ENCODE measurements around the gene PSG4. TPM values are rescaled to one million over a fixed set of nuclear protein-coding genes. Genes with fewer than 3 reads are reported as not detected.
A peak's percentile ranks its signal among the peaks of the same experiment; 100 is the strongest.
"Not testable (repeated sequence)": the region's sequence is repeated elsewhere in the genome, so short reads cannot be mapped to it uniquely, and the experiment has no call there.

PSG4 gene
- under 1 TPM in 2 of 4 donors, not detected in 2; 0.35 to 0.41 TPM for total RNA-seq

DNA sequence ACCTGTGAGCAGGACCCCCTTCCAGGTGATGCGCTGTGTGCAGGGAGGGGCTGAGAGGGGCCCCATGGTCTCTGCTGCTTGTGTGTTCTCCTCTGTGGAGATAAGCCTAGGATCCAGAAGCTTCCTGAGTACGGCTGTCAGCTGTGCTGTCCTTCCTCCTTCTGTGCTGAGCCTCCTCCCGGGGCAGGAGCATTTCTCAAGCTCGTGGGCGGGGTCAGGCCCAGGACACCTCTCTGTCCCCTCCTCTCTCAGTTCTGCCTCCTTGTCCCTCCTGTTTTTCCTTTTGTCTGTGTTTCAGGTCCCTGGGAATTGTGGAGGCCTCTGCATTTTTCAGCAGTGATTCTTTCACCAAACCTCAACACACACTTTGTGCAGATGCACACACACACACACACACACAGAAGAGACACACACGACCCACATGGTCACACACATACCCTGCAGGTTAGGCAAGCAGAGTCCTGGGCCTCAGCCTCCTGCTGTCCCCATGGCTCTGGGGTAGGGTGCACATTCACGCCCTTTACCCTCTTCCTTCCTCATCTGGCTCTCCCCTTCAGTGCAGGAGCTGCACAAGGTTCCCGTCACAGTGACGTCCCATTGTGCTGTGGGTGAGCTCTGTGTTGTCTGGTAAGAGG is at the start of gene PSG4:
Gene PSG4 (minus strand): TSS at position 168 of the 635 bp plus-strand sequence. CDS start 102 bp downstream, at position 66.
- H3K27ac ChIP-seq; DNase-seq; H3K9me3 ChIP-seq; H3K27me3 ChIP-seq; H3K4me3 ChIP-seq; H3K36me3 ChIP-seq; intact Hi-C loops (cut with DNase I): not testable (repeated sequence)
- WGBS, 2 donors, result 41 to 46% methylated on average over 7 to 9 of the region's 9 CpGs
- H3K4me1 ChIP-seq, result peaks cover 0 to 25% (median 5%) of the 10 kb centered on the region in 3 donors

DNA sequence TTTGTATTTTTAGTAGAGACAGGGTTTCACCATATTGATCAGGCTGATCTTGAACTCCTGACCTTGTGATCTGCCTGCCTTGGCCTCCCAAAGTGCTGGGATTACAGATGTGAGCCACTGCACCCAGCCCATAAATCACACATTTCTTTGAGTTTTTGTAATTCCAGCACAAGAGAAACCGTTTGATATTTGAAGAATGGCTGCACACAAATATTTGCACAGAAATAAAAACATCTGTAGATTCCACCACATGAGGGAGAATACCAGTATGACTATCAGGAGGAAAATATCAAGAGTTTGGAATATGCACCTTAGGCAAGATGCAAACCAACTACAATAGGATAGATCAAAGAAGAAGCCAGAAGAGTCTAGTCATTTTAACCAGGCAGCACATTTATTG is 46.0 kb upstream of the PSG4 start:
- H3K4me1 ChIP-seq; H3K27me3 ChIP-seq; H3K4me3 ChIP-seq; intact Hi-C loops (cut with DNase I); H3K36me3 ChIP-seq; H3K9me3 ChIP-seq; DNase-seq; H3K27ac ChIP-seq: not testable (repeated sequence)
- 10 to 33% methylated on average over 1 of the region's 1 CpG for WGBS, 2 donors

DNA sequence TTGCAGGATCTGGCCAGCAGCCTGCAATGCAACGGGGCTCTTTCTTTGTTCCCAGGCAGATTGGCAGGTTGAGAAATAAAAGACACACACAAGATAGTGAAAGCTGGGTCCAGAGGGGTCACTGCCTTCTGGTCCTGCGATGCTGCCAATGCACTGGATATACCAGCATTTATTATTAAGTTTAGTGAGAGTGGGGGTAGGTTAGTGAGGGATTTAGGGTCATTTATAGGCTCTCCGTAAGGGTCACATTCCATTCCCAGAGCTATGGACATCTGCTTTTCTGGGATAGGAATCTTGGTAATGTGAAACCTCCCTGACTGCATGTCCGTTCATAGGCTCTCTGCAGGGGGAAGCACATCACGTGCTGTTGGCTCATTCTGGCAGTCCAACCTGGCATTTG is 44.9 kb upstream of the PSG4 start:
- H3K4me1 ChIP-seq; H3K4me3 ChIP-seq; H3K27ac ChIP-seq; DNase-seq; intact Hi-C loops (cut with DNase I); H3K9me3 ChIP-seq; H3K27me3 ChIP-seq; H3K36me3 ChIP-seq: not testable (repeated sequence)
- WGBS, 2 donors, result 15 to 52% methylated on average over 4 to 5 of the region's 5 CpGs

DNA sequence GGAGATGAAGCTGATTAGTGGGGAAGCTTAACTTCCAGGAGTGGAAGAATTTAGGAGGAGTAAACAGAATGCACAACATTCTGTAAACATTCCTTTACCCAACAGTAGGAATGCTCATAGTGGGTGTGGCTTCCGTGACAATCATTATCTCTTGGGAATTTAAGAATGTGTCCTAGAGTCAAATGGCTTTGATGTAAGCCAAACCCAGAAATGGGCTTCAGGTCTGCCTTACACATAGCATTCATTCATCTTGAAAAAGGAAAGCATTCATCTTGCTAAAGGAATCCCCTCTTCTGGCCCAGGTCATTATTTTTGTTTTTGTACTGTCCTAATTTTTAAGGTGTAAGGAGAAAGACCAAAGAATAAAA is 43.2 kb upstream of the PSG4 start:
- H3K27ac ChIP-seq; H3K9me3 ChIP-seq; DNase-seq; H3K27me3 ChIP-seq; H3K36me3 ChIP-seq; H3K4me3 ChIP-seq; H3K4me1 ChIP-seq; intact Hi-C loops (cut with DNase I): not testable (repeated sequence)
- WGBS, 2 donors, result 85 to 90% methylated on average over 1 of the region's 1 CpG

DNA sequence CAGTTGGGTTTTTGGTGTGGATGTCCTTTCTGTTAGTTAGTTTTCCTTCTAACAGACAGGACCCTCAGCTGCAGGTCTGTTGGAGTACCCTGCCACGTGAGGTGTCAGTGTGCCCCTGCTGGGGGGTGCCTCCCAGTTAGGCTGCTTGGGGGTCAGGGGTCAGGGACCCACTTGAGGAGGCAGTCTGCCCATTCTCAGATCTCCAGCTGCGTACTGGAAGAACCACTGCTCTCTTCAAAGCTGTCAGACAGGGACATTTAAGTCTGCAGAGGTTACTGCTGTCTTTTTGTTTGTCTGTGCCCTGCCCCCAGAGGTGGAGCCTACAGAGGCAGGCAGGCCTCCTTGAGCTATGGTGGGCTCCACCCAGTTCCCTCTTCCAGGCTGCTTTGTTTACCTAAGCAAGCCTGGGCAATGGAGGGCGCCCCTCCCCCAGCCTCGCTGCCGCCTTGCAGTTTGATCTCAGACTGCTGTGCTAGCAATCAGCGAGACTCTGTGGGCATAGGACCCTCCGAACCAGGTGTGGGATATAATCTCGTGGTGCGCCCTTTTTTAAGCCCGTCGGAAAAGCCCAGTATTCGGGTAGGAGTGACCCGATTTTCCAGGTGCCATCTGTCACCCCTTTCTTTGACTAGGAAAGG is 41.9 kb upstream of the PSG4 start:
- H3K27ac ChIP-seq; DNase-seq; H3K4me3 ChIP-seq; H3K36me3 ChIP-seq; H3K27me3 ChIP-seq; H3K9me3 ChIP-seq; intact Hi-C loops (cut with DNase I); H3K4me1 ChIP-seq: not testable (repeated sequence)
- 78% methylated on average over 11 of the region's 13 CpGs; no CpG with 5 or more reads in 1 of the 2 donors for WGBS, 2 donors

DNA sequence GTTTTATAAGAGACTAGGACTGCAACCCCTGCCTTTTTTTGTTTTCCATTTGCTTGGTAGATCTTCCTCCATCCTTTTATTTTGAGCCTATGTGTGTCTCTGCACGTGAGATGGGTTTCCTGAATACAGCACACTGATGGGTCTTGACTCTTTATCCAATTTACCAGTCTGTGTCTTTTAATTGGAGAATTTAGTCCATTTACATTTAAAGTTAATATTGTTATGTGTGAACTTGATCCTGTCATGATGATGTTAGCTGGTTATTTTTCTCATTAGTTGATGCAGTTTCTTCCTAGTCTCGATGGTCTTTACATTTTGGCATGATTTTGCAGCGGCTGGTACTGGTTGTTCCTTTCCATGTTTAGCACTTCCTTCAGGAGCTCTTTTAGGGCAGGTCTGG is 40.4 kb upstream of the PSG4 start:
- intact Hi-C loops (cut with DNase I); DNase-seq: not testable (repeated sequence)
- 59 to 88% methylated on average over 3 of the region's 3 CpGs for WGBS, 2 donors

DNA sequence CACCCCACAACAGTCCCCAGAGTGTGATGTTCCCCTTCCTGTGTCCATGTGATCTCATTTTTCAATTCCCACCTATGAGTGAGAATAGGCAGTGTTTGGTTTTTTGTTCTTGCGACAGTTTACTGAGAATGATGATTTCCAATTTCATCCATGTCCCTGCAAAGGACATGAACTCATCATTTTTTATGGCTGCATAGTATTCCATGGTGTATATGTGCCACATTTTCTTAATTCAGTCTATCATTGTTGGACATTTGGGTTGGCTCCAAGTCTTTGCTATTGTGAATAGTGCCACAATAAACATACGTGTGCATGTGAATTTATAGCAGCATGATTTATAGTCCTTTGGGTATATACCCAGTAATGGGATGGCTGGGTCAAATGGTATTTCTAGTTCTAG is 36.8 kb upstream of the PSG4 start:
- intact Hi-C loops (cut with DNase I); H3K36me3 ChIP-seq; H3K27me3 ChIP-seq; DNase-seq; H3K9me3 ChIP-seq; H3K4me3 ChIP-seq; H3K27ac ChIP-seq; H3K4me1 ChIP-seq: not testable (repeated sequence)
- 86 to 89% methylated on average over 2 of the region's 2 CpGs for WGBS, 2 donors

More for the DNA sequence above, 40.4 kb upstream of the PSG4 start:
- H3K4me1 ChIP-seq, H3K27me3 ChIP-seq, H3K4me3 ChIP-seq, H3K36me3 ChIP-seq, H3K9me3 ChIP-seq, H3K27ac ChIP-seq: not testable (repeated sequence)

DNA sequence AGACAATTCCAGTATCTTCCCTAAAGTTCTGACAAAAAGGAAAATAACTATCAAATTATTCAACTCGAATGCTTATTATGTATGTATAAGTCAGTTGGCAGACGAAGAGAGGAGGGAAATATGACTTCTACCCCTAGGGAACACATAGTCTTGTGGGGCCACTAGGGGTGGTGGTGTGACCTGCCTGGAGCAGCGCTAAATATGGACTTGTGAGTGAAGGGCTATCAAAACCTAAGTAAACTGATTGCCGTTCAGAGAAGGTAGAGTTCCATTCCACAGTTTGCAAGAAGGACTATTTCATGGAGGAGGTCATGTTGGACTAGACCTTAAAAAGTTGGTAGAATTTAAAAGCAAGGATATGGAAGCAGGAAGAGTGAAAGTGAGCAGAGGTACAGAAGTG is 32.8 kb upstream of the PSG4 start:
- 54 to 79% methylated on average over 4 of the region's 4 CpGs for WGBS, 2 donors
- H3K4me3 ChIP-seq; DNase-seq; H3K9me3 ChIP-seq; intact Hi-C loops (cut with DNase I); H3K36me3 ChIP-seq; H3K27ac ChIP-seq; H3K4me1 ChIP-seq; H3K27me3 ChIP-seq: not testable (repeated sequence)

DNA sequence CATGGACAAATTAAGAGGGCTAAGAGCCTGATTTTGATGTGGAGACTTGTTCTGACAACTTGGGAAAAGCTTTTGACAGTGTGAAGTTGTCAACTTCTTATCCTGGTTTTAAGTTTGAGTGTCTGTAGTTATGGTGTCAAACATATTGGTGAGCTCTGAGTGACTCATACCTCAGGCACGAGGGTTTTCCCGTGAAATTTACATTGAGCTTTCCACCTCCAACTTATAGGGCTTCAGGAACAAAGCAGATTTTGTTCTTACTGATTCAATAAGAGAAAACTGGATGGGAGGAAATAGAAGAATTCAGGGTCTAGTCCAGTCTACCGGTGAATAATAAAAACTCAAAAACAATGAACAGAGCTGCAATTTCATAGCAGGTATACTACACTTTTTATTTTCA is 30.2 kb upstream of the PSG4 start:
- DNase-seq; H3K4me1 ChIP-seq; H3K9me3 ChIP-seq; H3K4me3 ChIP-seq; H3K27ac ChIP-seq; H3K36me3 ChIP-seq; H3K27me3 ChIP-seq; intact Hi-C loops (cut with DNase I): not testable (repeated sequence)
- WGBS, 2 donors, result 46 to 51% methylated on average over 3 of the region's 3 CpGs

DNA sequence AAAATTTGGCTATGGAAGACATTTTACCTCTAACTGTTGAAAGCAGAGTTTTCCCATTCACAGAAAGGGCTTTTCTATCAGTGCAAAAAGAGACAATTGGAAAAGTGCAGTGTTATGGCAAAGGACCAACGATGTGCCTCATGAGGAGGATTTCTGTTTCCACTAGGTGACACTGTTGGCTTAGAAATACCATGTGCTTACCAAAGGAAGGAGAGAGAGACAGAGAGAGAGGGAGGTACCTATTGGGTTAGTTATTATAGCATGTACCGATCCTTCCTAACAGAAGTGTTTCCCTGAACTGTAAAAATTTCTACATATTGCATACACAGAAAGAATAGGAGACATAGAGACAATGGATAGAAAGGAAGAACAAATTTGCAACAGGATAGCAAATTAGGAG is 23.9 kb upstream of the PSG4 start:
- no peaks in the 10 kb centered on the region for H3K4me1 ChIP-seq
- H3K36me3 ChIP-seq, result no peaks in the 10 kb centered on the region
- TF ChIP-seq, protein P1, sequence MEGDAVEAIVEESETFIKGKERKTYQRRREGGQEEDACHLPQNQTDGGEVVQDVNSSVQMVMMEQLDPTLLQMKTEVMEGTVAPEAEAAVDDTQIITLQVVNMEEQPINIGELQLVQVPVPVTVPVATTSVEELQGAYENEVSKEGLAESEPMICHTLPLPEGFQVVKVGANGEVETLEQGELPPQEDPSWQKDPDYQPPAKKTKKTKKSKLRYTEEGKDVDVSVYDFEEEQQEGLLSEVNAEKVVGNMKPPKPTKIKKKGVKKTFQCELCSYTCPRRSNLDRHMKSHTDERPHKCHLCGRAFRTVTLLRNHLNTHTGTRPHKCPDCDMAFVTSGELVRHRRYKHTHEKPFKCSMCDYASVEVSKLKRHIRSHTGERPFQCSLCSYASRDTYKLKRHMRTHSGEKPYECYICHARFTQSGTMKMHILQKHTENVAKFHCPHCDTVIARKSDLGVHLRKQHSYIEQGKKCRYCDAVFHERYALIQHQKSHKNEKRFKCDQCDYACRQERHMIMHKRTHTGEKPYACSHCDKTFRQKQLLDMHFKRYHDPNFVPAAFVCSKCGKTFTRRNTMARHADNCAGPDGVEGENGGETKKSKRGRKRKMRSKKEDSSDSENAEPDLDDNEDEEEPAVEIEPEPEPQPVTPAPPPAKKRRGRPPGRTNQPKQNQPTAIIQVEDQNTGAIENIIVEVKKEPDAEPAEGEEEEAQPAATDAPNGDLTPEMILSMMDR (IDR thresholded peaks at IDR 0.05), result peak in 1 of 6 experiments; percentile 37
- TF ChIP-seq POLR2A (IDR thresholded peaks at IDR 0.05), result no peak
- no peak for DNase-seq
- no peak overlapping the region for H3K27ac ChIP-seq
- WGBS, 2 donors, result 67 to 70% methylated on average over 2 of the region's 2 CpGs
- H3K4me3 ChIP-seq, result no peak overlapping the region
- H3K9me3 ChIP-seq, result peaks cover 0 to 40% (median 0%) of the 10 kb centered on the region in 3 donors
- intact Hi-C loops (cut with DNase I), result no loop called here
- H3K27me3 ChIP-seq, result no peaks in the 10 kb centered on the region

DNA sequence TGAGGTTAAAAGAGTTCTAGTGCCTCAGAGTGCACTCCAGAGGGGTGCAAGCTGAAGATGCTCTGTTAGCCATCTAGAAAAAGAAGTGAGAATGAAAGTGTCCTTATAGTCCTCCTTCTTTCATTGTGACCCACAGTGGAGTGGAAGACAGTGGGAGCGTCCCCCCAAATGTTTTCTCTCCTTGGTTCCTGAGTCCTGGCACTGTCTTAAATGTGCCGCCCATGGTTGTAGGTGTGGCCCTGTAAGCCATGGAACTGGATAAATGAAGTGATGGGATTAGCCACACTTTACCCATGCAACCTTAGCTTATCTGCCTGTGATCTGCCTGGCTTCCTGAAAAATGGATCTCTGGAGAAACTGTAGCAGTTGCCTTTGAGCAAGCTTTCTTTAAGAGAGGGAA is 23.3 kb upstream of the PSG4 start:
- H3K27ac ChIP-seq; H3K4me3 ChIP-seq; intact Hi-C loops (cut with DNase I); H3K27me3 ChIP-seq; DNase-seq; H3K4me1 ChIP-seq; H3K36me3 ChIP-seq: not testable (repeated sequence)
- peaks cover 0 to 40% (median 0%) of the 10 kb centered on the region in 3 donors for H3K9me3 ChIP-seq
- 68 to 70% methylated on average over 2 of the region's 2 CpGs for WGBS, 2 donors

All from esophagus squamous epithelium (tissue), 5 donors.